GM12873 (cell line): ENCODE measurements around the gene VPS9D1.

ENCODE experiments used
- TF ChIP-seq, protein P1 (sequence below): IDR thresholded peaks from 2 replicates; pipeline ENCODE4 v1.5.1; 2012; ENCODE audit warnings: low read depth, mild to moderate bottlenecking, moderate library complexity, low read length, control low read depth; ENCODE audit not compliant: insufficient read depth; ENCODE audit errors: missing control alignments

Gene VPS9D1

GRCh38 chr16:89693931-89694783 lies 26.5 kb downstream of the VPS9D1 start:
- TF ChIP-seq, protein P1, sequence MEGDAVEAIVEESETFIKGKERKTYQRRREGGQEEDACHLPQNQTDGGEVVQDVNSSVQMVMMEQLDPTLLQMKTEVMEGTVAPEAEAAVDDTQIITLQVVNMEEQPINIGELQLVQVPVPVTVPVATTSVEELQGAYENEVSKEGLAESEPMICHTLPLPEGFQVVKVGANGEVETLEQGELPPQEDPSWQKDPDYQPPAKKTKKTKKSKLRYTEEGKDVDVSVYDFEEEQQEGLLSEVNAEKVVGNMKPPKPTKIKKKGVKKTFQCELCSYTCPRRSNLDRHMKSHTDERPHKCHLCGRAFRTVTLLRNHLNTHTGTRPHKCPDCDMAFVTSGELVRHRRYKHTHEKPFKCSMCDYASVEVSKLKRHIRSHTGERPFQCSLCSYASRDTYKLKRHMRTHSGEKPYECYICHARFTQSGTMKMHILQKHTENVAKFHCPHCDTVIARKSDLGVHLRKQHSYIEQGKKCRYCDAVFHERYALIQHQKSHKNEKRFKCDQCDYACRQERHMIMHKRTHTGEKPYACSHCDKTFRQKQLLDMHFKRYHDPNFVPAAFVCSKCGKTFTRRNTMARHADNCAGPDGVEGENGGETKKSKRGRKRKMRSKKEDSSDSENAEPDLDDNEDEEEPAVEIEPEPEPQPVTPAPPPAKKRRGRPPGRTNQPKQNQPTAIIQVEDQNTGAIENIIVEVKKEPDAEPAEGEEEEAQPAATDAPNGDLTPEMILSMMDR, result no peak

- TF ChIP-seq, protein P1, result no peak
Observed at GRCh38 chr16:89693289-89693731, 27.4 kb downstream of the VPS9D1 start.

- TF ChIP-seq, protein P1, result no peak
Observed at GRCh38 chr16:89691986-89692569, 28.6 kb downstream of the VPS9D1 start.

DNA sequence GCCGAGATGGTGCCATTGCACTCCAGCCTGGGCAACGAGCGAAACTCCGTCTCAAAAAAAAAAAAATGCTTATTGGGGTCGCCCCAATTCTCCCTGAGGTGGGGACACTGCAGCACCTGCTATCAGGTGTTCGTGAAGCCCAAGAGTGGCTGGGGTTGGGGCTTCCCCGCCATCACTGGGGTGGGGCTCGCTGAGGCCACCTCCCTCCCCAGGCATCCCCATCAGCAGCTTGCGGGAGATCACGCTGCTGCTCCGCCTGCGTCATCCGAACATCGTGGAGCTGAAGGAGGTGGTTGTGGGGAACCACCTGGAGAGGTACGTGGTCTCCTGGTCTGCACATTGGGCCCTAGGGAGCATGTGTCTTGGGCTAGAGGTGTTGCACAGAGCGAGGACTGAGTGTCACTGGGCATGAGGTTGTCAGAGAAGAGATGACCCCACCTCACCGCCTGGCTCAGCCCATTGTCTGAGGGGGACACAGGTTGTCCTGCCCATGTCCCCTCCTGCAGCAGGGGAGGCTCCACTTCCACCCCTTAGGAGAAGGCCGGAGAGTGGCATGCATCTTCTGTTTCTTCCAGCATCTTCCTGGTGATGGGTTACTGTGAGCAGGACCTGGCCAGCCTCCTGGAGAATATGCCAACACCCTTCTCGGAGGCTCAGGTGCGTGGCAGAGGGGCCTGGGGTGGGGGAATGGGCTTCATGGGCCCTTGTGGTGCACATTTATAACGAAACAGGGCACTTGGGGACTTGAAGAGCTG lies 29.3 kb downstream of the VPS9D1 start:
- TF ChIP-seq, protein P1, result no peak

- TF ChIP-seq, protein P1, result no peak
Observed at GRCh38 chr16:89690392-89690901, 30.3 kb downstream of the VPS9D1 start.

- TF ChIP-seq, protein P1, result no peak
Observed at GRCh38 chr16:89689142-89689541, 31.6 kb downstream of the VPS9D1 start.

GRCh38 chr16:89688395-89688794 lies 32.3 kb downstream of the VPS9D1 start:
- TF ChIP-seq, protein P1, result no peak
